H4 (cell line): ENCODE data around the gene RPS5. TPM values are rescaled to one million over a fixed set of nuclear protein-coding genes. Genes with fewer than 3 reads are reported as not detected.
A peak's percentile ranks its signal among the peaks of the same experiment; 100 is the strongest.
"Not testable (repeated sequence)": the region's sequence is repeated elsewhere in the genome, so short reads cannot be mapped to it uniquely, and the experiment has no call there.

ENCODE experiments used
- DNase-seq: peaks from one replicate; pipeline ENCODE4 v3.0.0-alpha.2; 2015; ENCODE audit warnings: low spot score
- total RNA-seq: library from RNA; depleted of rRNA; stranded (reverse); fragments of >200 nt; shearing (Covaris generic); gene quantifications from 2 replicates; pipeline ENCODE4 v1.2.3, GENCODE V29; 2014

The RPS5 gene
- total RNA-seq, 1 experiment from 2014 or later, result 3,081 TPM

DNA sequence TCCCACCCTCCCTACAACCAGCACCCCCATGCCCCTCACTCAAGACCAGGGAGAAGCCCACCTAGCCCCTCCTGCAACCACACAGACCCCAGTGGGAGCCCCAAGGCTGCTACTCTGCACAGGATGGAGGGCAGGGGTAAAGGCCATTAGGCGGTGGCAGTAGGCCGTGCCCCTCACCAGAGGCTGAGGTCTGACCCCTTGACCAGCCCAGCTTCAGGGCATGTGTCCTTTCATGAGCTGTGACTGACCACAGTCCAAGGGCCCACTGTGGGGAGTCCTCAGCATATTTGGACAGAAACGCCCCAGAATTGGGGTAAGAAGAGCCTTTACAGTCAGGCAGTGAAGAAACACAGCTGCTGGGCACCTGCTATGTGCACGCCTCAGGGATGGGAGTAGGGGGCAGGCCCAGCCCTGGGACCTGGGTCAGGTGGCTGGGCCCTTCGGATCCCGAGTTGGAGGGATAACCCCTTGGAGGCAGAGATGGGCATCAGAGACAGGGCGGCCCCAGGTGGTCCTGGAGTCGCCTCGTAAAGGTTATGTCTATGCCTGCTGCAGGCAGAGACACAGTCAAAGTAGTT is 1.7 kb upstream of the RPS5 start:
- no peak for DNase-seq

- no peak for DNase-seq
Measured at GRCh38 chr19:58385891-58386575, 1.0 kb upstream of the RPS5 start.

DNA sequence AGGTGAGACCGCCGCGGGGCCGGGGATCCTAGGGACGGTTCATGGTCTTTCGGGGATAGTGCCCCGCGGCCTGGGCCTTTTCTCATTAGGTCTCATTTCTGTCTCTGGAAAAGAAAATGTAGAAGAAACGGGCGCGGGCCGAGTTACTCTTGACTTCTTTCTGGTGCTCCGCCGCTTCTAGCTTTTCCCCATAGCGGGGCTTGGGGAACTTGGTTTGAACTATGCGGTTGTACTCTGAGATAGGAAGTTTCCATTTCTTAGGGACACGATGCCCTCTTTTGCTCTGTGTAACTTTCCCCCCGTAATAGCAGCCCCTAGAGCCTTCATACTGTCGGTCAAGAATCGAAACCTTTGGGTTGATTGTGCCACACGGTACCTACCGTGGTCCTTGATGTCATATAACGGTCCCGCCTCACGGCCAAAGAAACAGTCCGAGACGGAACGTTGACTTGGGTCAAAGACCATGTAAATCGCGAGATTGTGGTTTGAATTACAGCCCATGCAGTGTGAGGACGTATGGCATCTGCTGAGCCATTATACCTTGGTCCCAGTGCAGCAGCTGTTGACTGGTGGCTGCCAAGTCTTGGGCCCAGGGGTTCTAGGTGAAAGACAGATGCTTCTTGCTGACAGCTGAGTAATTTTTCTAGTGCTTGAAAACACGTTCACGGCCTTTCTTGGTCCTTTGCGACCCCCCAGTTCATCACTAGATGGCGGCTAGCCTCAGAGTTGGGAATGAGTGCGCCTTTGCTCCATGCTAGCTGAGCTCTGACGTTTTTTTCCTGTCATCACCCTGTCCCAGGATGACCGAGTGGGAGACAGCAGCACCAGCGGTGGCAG is 487 bp downstream of the RPS5 start:
- no peak for DNase-seq

- DNase-seq, result no peak
Measured at GRCh38 chr19:58388175-58388526, 1.1 kb downstream of the RPS5 start.

DNA sequence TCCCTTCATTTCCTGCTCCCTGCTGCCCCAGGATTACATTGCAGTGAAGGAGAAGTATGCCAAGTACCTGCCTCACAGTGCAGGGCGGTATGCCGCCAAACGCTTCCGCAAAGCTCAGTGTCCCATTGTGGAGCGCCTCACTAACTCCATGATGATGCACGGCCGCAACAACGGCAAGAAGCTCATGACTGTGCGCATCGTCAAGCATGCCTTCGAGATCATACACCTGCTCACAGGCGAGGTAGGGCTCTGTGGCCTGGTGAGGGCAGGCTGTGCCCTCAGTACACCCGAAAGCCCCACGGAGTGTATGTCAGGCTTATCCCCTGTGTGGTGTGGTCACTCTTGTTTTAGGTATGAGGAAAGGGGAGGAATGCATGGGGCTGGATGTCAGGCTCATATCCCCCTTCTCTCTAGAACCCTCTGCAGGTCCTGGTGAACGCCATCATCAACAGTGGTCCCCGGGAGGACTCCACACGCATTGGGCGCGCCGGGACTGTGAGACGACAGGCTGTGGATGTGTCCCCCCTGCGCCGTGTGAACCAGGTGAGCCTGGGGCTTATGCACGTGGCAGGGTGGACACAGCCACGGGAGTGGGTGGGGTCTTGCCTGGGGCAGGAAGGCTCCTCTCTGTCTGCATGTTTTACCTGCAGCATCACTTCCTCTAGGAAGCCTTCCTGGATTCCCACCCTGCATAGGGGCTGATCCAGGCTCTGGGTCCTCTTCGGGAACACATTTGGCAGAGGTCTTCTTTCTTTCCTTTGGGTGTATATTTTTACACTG is 6.1 kb downstream of the RPS5 start:
- no peak for DNase-seq

GRCh38 chr19:58393725-58394033 is 6.6 kb downstream of the RPS5 start:
- DNase-seq, result no peak

- DNase-seq, result no peak
Measured at GRCh38 chr19:58394821-58395219, 7.8 kb downstream of the RPS5 start.

- no peak for DNase-seq
Measured at GRCh38 chr19:58395220-58395978, 8.3 kb downstream of the RPS5 start, which contains the start of gene RNF225. TSS of gene RNF225 (plus strand) at chr19:58395656. CDS start at chr19:58396090, 434 bp downstream.

DNA sequence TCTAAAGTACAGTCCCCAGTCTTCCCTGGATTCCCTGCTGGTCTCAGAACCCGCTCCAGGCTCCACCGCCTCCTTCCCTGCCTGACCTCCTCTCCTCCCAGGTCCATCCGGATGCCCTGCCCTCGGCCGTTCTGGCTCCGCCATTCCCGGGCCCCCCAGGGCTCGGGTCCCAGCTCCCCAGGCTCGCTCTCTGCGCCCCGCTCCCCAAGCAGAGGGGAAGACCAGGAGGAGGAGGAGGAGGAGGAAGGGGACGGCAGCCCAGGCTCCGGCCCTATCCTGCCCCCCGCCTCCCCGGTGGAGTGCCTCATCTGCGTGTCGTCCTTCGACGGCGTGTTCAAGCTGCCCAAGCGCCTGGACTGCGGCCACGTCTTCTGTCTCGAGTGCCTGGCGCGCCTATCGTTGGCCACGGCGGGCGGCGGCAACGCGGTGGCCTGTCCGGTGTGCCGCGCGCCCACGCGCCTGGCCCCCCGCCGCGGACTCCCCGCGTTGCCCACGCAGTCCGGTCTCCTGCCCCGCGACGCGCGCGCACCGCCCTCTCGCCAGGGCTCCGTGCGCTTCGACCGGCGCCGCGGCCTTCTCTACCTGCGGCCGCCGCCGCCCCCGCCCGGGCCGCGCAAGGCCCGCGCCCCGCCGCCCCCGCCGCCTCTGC is 9.0 kb downstream of the RPS5 start:
- DNase-seq, result no peak

DNA sequence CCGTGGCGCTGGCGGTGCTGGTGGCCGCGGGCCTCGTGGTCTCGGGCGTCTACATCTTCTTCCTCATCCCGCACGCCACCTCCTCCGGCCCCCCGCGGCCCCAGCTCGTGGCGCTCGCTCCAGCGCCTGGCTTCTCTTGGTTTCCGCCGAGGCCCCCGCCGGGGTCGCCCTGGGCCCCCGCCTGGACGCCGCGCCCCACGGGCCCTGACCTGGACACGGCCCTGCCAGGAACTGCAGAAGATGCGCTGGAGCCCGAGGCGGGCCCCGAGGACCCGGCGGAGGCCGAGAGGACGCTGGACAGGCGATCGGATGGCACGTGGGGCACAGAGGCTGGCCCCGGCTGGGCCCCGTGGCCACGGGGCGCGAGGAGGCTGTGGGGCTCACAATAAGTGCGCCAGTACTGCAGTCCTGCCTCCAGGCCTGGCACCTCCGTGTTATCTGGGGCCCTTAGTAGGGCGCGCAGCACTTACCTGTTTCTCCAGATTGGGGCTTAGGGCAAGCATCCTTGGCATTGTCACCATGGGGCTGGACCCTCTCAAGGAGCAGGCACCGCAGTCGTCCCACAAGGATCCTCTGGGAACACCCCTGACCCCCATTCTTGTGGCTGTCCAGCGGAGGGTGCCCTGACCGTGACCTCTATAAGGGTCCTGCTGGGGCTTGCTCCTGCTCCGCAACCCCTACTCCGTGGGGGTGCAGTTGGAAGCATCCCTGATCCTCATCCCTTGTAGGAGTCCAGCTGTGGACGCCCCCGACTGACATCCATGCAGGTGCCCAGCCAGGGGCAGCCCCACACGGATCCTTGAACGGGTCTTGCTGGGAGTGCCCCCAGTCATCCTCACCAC is 9.8 kb downstream of the RPS5 start:
- no peak for DNase-seq

- no peak for DNase-seq
Measured at GRCh38 chr19:58397533-58398037, 10.5 kb downstream of the RPS5 start.

GRCh38 chr19:58398087-58398486 is 11.0 kb downstream of the RPS5 start:
- DNase-seq, result no peak

DNA sequence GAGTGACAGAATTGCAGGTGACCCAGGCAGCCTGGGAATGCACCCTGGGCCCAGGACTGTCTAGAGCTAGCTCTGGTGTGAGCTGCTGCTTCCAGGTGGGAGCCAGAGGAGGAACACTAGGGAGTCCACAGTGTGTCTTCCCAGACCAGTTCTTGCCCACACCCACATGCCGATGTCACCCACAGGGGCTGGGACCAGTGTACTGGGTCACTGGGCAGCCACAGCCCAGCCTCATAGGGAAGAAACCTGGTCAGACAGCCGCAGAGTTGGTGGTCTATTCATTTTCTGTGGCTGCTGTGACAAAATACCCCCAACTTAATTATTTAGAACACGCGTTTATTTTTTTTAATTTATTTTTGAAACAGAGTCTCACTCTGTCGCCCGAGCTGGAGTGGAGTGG is 11.5 kb downstream of the RPS5 start:
- no peak for DNase-seq

- no peak for DNase-seq
Measured at GRCh38 chr19:58399903-58400302, 12.8 kb downstream of the RPS5 start.

DNA sequence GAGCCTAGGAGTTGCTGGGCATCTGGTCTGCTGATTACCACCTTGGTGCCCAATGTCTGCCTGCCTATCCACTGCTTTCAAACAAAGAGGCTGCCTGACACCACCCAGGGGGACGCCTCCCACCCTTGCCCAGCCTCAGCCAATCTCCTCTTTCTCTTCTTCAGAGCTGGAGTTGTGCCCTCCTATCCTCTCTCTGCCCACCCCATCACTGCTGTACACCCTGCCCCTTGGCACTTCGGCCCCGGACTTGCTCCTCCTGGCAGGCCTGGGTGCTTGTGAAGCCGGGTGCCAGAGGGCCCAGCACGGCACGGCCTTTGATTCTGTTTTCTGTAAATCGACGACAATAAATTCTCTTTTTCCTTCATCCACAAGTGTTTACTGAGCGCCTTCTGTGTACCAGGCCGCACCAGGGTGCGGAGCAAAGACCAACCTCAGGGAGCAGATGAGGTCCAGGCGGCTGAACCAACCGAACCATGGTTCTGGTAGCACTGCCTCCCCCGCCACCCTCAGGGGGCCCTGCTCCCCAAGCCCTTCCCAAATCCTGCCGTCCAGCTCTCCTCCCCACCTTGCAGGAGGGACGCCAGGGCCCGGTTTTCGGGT is 13.3 kb downstream of the RPS5 start:
- DNase-seq, result no peak

DNA sequence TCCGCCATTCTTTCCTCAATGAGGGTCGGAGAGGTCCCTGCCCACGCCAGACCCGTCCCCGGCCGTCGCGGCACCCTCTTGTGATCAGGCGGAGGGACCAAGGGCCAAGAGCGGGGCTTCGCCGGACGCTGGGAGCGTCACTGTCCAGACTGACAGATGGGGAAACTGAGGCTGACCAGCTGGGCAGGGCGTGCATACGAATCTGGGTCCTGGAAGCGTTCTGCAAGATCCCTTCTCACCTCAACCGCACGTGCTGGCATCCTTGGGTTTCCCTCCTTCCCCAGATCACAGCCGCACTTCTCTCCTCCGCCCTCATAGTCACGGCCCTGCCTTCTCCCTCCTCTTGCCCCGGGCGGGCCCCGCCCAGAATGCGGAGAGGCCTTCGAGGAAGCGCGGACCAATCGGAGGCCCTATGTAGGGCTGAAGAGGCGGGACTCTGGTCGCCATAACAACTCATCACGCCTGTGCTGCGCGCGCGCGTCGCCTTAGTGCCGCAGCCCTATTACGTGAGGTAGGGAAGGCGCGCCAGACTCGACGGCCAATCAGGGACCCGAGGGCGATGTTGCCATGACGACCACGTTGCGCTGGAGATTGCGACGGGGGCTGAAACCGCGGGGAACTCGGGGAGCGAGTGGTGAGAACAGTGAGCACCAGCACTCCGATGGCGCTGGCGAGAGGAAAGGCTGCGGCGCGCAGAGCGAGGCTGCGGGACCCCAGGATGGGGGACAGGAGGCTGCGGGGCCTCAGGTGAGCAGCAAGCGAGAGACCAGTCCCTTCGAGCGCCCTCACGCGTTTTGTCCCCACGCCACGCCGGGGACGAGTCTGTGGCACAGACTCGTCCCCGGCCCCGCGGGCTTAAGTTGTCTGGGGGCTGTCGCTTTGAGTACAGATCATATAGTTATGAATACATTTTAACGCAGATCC is 14.1 kb downstream of the RPS5 start:
- DNase-seq, result peak; percentile 100

- DNase-seq, result no peak
Measured at GRCh38 chr19:58401840-58402421, 14.9 kb downstream of the RPS5 start.

DNA sequence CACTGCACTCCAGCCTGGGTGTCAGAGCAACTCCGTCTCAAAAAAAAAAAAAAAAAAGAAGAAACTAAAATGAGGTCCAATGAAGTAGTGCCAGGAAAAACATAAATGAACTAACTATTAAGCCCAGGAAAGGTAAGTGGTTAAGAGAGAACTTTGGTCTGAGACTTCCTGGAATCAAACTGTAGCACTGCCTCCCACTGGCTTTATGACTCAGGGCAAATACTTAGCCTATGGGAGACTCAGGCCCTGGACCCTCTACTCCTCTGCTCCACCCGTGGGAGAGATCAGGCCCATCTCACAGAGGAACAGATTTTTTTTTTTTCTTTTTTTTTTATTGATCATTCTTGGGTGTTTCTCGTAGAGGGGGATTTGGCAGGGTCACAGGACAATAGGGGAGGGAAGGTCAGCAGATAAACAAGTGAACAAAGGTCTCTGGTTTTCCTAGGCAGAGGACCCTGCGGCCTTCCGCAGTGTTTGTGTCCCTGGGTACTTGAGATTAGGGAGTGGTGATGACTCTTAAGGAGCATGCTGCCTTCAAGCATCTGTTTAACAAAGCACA is 16.9 kb downstream of the RPS5 start:
- not testable (repeated sequence) for DNase-seq
